OCI-LY7 (cell line): ENCODE measurements around the gene CDC14B.

Experiments
- EZH2phosphoT487 ChIP-seq: fragments of 200-600 bp; sonication (generic); IDR thresholded peaks from 2 replicates; pipeline ENCODE4 v1.6.1; 2018; ENCODE audit warnings: low read depth, borderline replicate concordance, mild to moderate bottlenecking, mixed run types, antibody characterized with exemption, low read length, moderate library complexity, mixed read lengths
- TF ChIP-seq, protein P1 (sequence below): fragments of 200-600 bp; sonication (generic); conservative IDR thresholded peaks from 2 replicates; pipeline ENCODE4 v1.5.1; 2014; ENCODE audit warnings: mild to moderate bottlenecking, antibody characterized with exemption, low read length, moderate library complexity, mixed read lengths

DNA sequence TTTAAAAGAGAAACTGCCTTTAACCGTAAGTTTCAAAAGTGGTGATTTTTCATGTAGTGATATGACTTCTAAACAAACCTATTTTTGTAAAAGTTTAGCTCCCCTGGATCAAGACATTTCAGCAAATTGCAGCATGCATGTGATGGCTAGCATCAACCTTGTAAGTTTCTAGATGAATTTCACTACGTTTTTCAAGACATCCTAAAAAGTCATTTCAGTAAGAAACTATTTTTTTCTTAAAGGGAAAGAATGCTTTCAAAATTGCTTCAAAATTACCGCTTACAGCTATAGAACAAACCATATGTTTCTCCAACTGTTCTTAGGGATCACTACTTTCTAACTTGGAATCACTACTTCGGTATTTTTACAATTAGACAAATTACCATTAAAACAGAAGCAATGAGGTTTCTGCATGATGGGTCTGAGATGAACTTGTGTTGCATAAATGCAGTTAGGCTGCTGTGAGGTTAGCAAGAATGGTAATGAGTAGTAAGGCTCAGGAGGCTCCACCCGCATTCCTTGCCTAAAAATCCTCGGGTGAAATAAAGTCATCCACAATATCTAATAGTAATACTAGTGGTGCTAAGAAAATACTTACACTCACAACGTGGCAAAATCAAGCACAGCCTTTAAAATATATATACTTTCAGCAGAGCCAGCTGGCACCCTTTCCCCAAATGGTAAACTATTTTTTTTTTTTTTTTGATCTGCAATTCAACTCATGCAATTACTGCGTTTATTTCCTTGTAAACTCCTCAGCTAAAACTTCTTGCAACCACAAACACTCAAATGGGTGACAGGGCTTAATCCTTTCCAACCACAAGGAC, 53.8 kb downstream of the CDC14B start:
- TF ChIP-seq, protein P1, sequence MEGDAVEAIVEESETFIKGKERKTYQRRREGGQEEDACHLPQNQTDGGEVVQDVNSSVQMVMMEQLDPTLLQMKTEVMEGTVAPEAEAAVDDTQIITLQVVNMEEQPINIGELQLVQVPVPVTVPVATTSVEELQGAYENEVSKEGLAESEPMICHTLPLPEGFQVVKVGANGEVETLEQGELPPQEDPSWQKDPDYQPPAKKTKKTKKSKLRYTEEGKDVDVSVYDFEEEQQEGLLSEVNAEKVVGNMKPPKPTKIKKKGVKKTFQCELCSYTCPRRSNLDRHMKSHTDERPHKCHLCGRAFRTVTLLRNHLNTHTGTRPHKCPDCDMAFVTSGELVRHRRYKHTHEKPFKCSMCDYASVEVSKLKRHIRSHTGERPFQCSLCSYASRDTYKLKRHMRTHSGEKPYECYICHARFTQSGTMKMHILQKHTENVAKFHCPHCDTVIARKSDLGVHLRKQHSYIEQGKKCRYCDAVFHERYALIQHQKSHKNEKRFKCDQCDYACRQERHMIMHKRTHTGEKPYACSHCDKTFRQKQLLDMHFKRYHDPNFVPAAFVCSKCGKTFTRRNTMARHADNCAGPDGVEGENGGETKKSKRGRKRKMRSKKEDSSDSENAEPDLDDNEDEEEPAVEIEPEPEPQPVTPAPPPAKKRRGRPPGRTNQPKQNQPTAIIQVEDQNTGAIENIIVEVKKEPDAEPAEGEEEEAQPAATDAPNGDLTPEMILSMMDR: no peak
- no peak for TF ChIP-seq EZH2phosphoT487
